A673 (cell line): ENCODE measurements around the gene METTL22. TPM values are rescaled to one million over a fixed set of nuclear protein-coding genes. Genes with fewer than 3 reads are reported as not detected.

ENCODE experiments used
- BruUV-seq: library from RNA; stranded (reverse); fragments of 400-500 nt; replicated peaks from 2 replicates; lab custom pipeline; 2021; lab: Mats Ljungman, UMichigan
- CTCF ChIA-PET: fragments of 300-600 bp; sonication (Branson Sonifier 250); formaldehyde crosslinking; loops from one replicate; lab custom pipeline; 2022; ENCODE audit warnings: antibody characterized with exemption; lab: Charles Lee
- POLR2A ChIA-PET: fragments of 300-600 bp; sonication (Branson Sonifier 250); formaldehyde crosslinking; loops from one replicate; lab custom pipeline; 2022; ENCODE audit warnings: antibody characterized with exemption; ENCODE audit not compliant: low non-redundant PET; lab: Charles Lee
- DNase-seq: peaks from one replicate; pipeline ENCODE4 v3.0.0-alpha.2; 2015; ENCODE audit warnings: low spot score
- H3K27ac ChIP-seq: fragments of 200-600 bp; sonication (generic); 2 replicates; pipeline ENCODE4 v1.5.1; 2016; ENCODE audit warnings: mixed run types, low read depth, mild to moderate bottlenecking, mixed read lengths, antibody characterized with exemption, low read length; ENCODE audit not compliant: poor library complexity, severe bottlenecking
- H3K27me3 ChIP-seq: fragments of 200-600 bp; sonication (generic); replicated peaks from 2 replicates; pipeline ENCODE4 v1.6.1; 2017; ENCODE audit warnings: mixed run types, low read depth, mild to moderate bottlenecking, mixed read lengths, antibody characterized with exemption, low read length; ENCODE audit not compliant: insufficient read depth, poor library complexity
- H3K36me3 ChIP-seq: fragments of 200-600 bp; sonication (generic); 2 replicates; pipeline ENCODE4 v1.6.1; 2016; ENCODE audit warnings: mixed run types, mild to moderate bottlenecking, mixed read lengths, antibody characterized with exemption, low read length; ENCODE audit not compliant: insufficient read depth, poor library complexity, severe bottlenecking
- H3K4me1 ChIP-seq: fragments of 200-600 bp; sonication (generic); 2 replicates; pipeline ENCODE4 v1.6.1; 2017; ENCODE audit warnings: mixed run types, mild to moderate bottlenecking, mixed read lengths, antibody characterized with exemption, low read length; ENCODE audit not compliant: insufficient read depth, poor library complexity, severe bottlenecking
- H3K4me3 ChIP-seq: fragments of 200-600 bp; sonication (generic); 2 replicates; pipeline ENCODE4 v1.5.1; 2016; ENCODE audit warnings: low read depth, mixed run types, mild to moderate bottlenecking, mixed read lengths, low read length; ENCODE audit not compliant: poor library complexity, severe bottlenecking
- H3K9me3 ChIP-seq: fragments of 200-600 bp; sonication (generic); 2 replicates; pipeline ENCODE4 v1.6.1; 2016; ENCODE audit warnings: mixed run types, low read depth, mild to moderate bottlenecking, mixed read lengths, antibody characterized with exemption, low read length; ENCODE audit not compliant: poor library complexity, severe bottlenecking
- CTCF ChIP-seq: fragments of 300-800, 200-600 bp; sonication (generic); conservative IDR thresholded peaks from 2 replicates; pipeline ENCODE4 v1.5.1; 2017; ENCODE audit warnings: low read depth, mild to moderate bottlenecking, antibody characterized with exemption, low read length, moderate library complexity, mixed read lengths
- EZH2 ChIP-seq: fragments of 200-600 bp; sonication (generic); IDR thresholded peaks from 2 replicates; pipeline ENCODE4 v1.6.1; 2017; ENCODE audit warnings: borderline replicate concordance, low read depth, mild to moderate bottlenecking, mixed read lengths, antibody characterized with exemption, low read length; ENCODE audit not compliant: poor library complexity, severe bottlenecking
- intact Hi-C: fragments of 100-400 bp; cut with micrococcal nuclease; formaldehyde crosslinking; loops from one replicate; pipeline ENCODE4 v1.10.0; 2022; ENCODE audit not compliant: unreplicated experiment
- total RNA-seq: library from RNA; stranded (reverse); gene quantifications from 2 replicates; pipeline ENCODE4 v1.2.3, GENCODE V29; 2021

METTL22 gene
- total RNA-seq, 1 experiment from 2014 or later: 91.2 TPM

- Histone ChIP-seq H3K27ac (peak overlapping the region; percentile 40), H3K27me3 (no peaks in the 10 kb centered on the region), H3K4me3 (no peak overlapping the region), H3K36me3 (no peaks in the 10 kb centered on the region), H3K4me1 (peaks cover 4% of the 10 kb centered on the region), H3K9me3 (no peaks in the 10 kb centered on the region)
- TF ChIP-seq EZH2 (no peak), CTCF (no peak)
- ChIA-PET CTCF (interaction anchor here (0.6 kb wide), 1 partner anchor 135 kb away, joined by 3 read pairs; no protein-coding TSS in a partner anchor), POLR2A (no interaction called here)
- DNase-seq: no peak
- intact Hi-C loops: no loop called here
- no TSS peak for BruUV-seq
These were observed 34.9 kb downstream of the METTL22 start for GRCh38 chr16:8656376-8656775.

DNA sequence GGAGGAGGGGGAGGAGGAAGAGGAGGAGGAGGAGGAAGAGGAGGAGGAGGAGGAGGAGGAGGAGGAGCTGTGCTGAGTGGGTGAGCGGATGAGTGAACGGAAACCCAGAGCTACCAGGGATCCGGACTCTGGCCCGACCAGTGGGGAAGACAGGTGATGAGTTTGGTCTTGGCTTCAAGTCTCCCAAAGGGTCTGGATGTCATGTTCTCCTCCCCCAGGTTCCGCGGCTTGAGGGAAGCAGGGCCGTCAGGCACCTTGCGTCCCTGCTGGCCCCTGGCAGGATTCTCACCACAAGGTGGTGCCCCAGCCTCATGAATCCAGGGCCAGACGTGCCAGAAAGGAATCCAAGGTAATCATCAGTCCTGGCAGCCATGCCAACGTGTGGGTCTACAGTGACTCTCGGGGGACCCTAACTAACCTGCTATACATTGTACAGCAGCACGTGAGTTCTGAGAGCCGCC, 39.4 kb downstream of the METTL22 start:
- Histone ChIP-seq H3K9me3 (no peaks in the 10 kb centered on the region), H3K4me3 (no peak overlapping the region), H3K27me3 (no peaks in the 10 kb centered on the region), H3K27ac (no peak overlapping the region), H3K4me1 (peaks cover 9% of the 10 kb centered on the region), H3K36me3 (no peaks in the 10 kb centered on the region)
- CTCF ChIA-PET: interaction anchor here (0.6 to 1.0 kb wide), 3 partner anchors 12 to 131 kb away, joined by 4 to 16 read pairs (median 4); no protein-coding TSS in a partner anchor
- TF ChIP-seq EZH2 (no peak), CTCF (peak; percentile 73)
- BruUV-seq: no TSS peak
- intact Hi-C loops: loop anchor here (1.0 to 5.0 kb wide), 5 partner anchors 131 to 476 kb away; partner anchors contain the start of gene CARHSP1
- DNase-seq: peak; percentile 83
- POLR2A ChIA-PET: no interaction called here

DNA sequence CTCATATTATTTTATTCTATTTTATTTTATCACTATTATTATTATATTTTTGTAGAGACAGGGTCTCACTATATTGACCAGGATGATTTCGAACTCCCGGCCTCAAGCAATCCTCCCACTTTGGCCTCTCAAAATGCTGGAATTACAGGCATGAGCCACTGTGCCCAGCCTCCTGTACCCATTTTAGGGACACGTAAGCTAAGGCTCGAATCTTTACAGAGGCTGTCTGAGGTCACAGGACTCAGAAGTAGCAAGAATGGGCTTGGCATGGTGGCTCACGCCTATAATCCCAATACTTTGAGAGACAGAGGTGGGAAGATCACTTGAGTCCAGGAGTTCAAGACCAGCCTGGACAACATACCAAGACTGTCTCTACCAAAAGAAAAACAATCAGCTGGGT, 40.2 kb downstream of the METTL22 start:
- no TSS peak for BruUV-seq
- TF ChIP-seq CTCF (no peak), EZH2 (no peak)
- no peak for DNase-seq
- H3K36me3 ChIP-seq: no peaks in the 10 kb centered on the region
- no peak overlapping the region for H3K27ac ChIP-seq
- no peaks in the 10 kb centered on the region for H3K9me3 ChIP-seq
- H3K4me1 ChIP-seq: peaks cover 4% of the 10 kb centered on the region
- H3K4me3 ChIP-seq: no peak overlapping the region
- H3K27me3 ChIP-seq: no peaks in the 10 kb centered on the region
- intact Hi-C loops: loop anchor here (1.0 to 5.0 kb wide), 5 partner anchors 131 to 476 kb away; partner anchors contain the start of gene CARHSP1
- ChIA-PET POLR2A (interaction anchor here (0.6 kb wide), 1 partner anchor 279 kb away, joined by 5 read pairs; no protein-coding TSS in a partner anchor), CTCF (interaction anchor here (0.7 to 1.0 kb wide), 3 partner anchors 13 to 130 kb away, joined by 3 to 4 read pairs (median 4); no protein-coding TSS in a partner anchor)
